ENCODE results near the gene IQCK.

- TF ChIP-seq POLR2AphosphoS5 (IDR thresholded peaks at IDR 0.05; ENCODE audit: low read depth, low read length) (no peak), CTCF (IDR thresholded peaks at IDR 0.05) (no peak), TCF7L2 (IDR thresholded peaks at IDR 0.05; ENCODE audit: low read depth, low read length) (no peak), REST (IDR thresholded peaks at IDR 0.05; ENCODE audit: insufficient read depth in 1 of 2, low read depth in 2 of 2, low read length in 1 of 2) (no peak), SIN3A (IDR thresholded peaks at IDR 0.05; ENCODE audit: borderline replicate concordance, insufficient read depth, low read depth, low read length) (no peak)
These were observed 115.5 kb downstream of the IQCK start for GRCh38 chr16:19833581-19833980.

All from Panc1 (cell line).